ENCODE results near the gene CNTN2. TPM values are rescaled to one million over a fixed set of nuclear protein-coding genes. Genes with fewer than 3 reads are reported as not detected.

The CNTN2 gene
- total RNA-seq, 4 donors from 2014 or later, result 1.4 to 6.7 (median 1.8) TPM

- in situ Hi-C loops (cut with MboI; ENCODE audit: low pct_ligation_motif_present in 1 of 4, low pct_unique_long_range_greater_than_20kb in 1 of 4, low sequenced_read_pairs in 3 of 4), result no loop called here
- intact Hi-C loops (cut with DNase I; ENCODE audit: low total_unique reads), result no loop called here
- TF ChIP-seq POLR2AphosphoS5 (IDR thresholded peaks at IDR 0.05) (no peak), POLR2A (IDR thresholded peaks at IDR 0.05) (no peak), EP300 (IDR thresholded peaks at IDR 0.05; ENCODE audit: low read depth) (no peak), CTCF (IDR thresholded peaks at IDR 0.05) (no peak)
- no peak overlapping the region for H3K27ac ChIP-seq
- H3K4me3 ChIP-seq, result no peak overlapping the region
- peaks cover 16% of the 10 kb centered on the region for H3K27me3 ChIP-seq
- no peak for DNase-seq
- WGBS, 2 donors (ENCODE audit: low coverage in 1 of 2), result 77% methylated on average over 6 of the region's 7 CpGs; no CpG with 5 or more reads in 1 of the 2 donors
- no peaks in the 10 kb centered on the region for H3K4me1 ChIP-seq
- no peaks in the 10 kb centered on the region for H3K36me3 ChIP-seq
- H3K9me3 ChIP-seq, result no peaks in the 10 kb centered on the region
Observed at GRCh38 chr1:205032508-205032907, 10.5 kb upstream of the CNTN2 start.

- Histone ChIP-seq H3K27ac (no peak overlapping the region), H3K4me1 (peaks cover 0 to under 1% (median 0%) of the 10 kb centered on the region in 4 donors), H3K9me3 (no peaks in the 10 kb centered on the region), H3K4me3 (no peak overlapping the region), H3K27me3 (peaks cover 18% of the 10 kb centered on the region), H3K36me3 (no peaks in the 10 kb centered on the region)
- intact Hi-C loops (cut with DNase I; ENCODE audit: low total_unique reads) (no loop called here), in situ Hi-C loops (cut with MboI; ENCODE audit: low pct_ligation_motif_present in 1 of 4, low pct_unique_long_range_greater_than_20kb in 1 of 4, low sequenced_read_pairs in 3 of 4) (no loop called here)
- DNase-seq, result no peak
- TF ChIP-seq POLR2AphosphoS5 (IDR thresholded peaks at IDR 0.05) (no peak), POLR2A (IDR thresholded peaks at IDR 0.05) (no peak), EP300 (IDR thresholded peaks at IDR 0.05; ENCODE audit: low read depth) (no peak), CTCF (IDR thresholded peaks at IDR 0.05) (no peak)
- WGBS, 2 donors (ENCODE audit: low coverage in 1 of 2), result 76% methylated on average over 9 of the region's 9 CpGs; no CpG with 5 or more reads in 1 of the 2 donors
Observed at GRCh38 chr1:205037539-205037938, 5.5 kb upstream of the CNTN2 start.

- H3K27ac ChIP-seq, result no peak overlapping the region
- no peak overlapping the region for H3K4me3 ChIP-seq
- H3K27me3 ChIP-seq, result peaks cover 25% of the 10 kb centered on the region
- no peaks in the 10 kb centered on the region for H3K9me3 ChIP-seq
- intact Hi-C loops (cut with DNase I; ENCODE audit: low total_unique reads) (no loop called here), in situ Hi-C loops (cut with MboI; ENCODE audit: low pct_ligation_motif_present in 1 of 4, low pct_unique_long_range_greater_than_20kb in 1 of 4, low sequenced_read_pairs in 3 of 4) (no loop called here)
- WGBS, 2 donors (ENCODE audit: low coverage in 1 of 2), result 85% methylated on average over 6 of the region's 6 CpGs; no CpG with 5 or more reads in 1 of the 2 donors
- no peak for DNase-seq
- peaks cover 0 to 7% (median 0%) of the 10 kb centered on the region in 4 donors for H3K4me1 ChIP-seq
- no peaks in the 10 kb centered on the region for H3K36me3 ChIP-seq
- no peak for TF ChIP-seq EP300 (IDR thresholded peaks at IDR 0.05; ENCODE audit: low read depth)
Observed at GRCh38 chr1:205038132-205038786, 4.8 kb upstream of the CNTN2 start.

- TF ChIP-seq POLR2A (IDR thresholded peaks at IDR 0.05) (no peak), CTCF (IDR thresholded peaks at IDR 0.05) (no peak), EP300 (IDR thresholded peaks at IDR 0.05; ENCODE audit: low read depth) (no peak), POLR2AphosphoS5 (IDR thresholded peaks at IDR 0.05) (no peak)
- peaks cover 0 to 7% (median 0%) of the 10 kb centered on the region in 4 donors for H3K4me1 ChIP-seq
- in situ Hi-C loops (cut with MboI; ENCODE audit: low pct_ligation_motif_present in 1 of 4, low pct_unique_long_range_greater_than_20kb in 1 of 4, low sequenced_read_pairs in 3 of 4) (no loop called here), intact Hi-C loops (cut with DNase I; ENCODE audit: low total_unique reads) (no loop called here)
- no peak overlapping the region for H3K27ac ChIP-seq
- WGBS, 2 donors (ENCODE audit: low coverage in 1 of 2), result 24% methylated on average over 4 of the region's 4 CpGs; no CpG with 5 or more reads in 1 of the 2 donors
- H3K4me3 ChIP-seq, result no peak overlapping the region
- no peak for DNase-seq
- H3K36me3 ChIP-seq, result no peaks in the 10 kb centered on the region
- no peaks in the 10 kb centered on the region for H3K9me3 ChIP-seq
- H3K27me3 ChIP-seq, result peaks cover 52% of the 10 kb centered on the region
Observed at GRCh38 chr1:205041001-205041715, 1.9 kb upstream of the CNTN2 start.
